ENCODE data around the gene NTM.

NTM gene

GRCh38 chr11:131841925-131842635 is 471.7 kb downstream of the NTM start:
- no peak for TF ChIP-seq CTCF (IDR thresholded peaks at IDR 0.05; ENCODE audit: low read depth, low read length)
- Histone ChIP-seq H3K4me1 (no peaks in the 10 kb centered on the region), H3K4me3 (ENCODE audit: low read depth, low read length) (no peak overlapping the region), H3K27me3 (no peaks in the 10 kb centered on the region), H3K36me3 (no peaks in the 10 kb centered on the region), H3K9me3 (no peaks in the 10 kb centered on the region)
- DNase-seq, result no peak

GRCh38 chr11:131845255-131845654 is 474.8 kb downstream of the NTM start:
- Histone ChIP-seq H3K4me3 (ENCODE audit: low read depth, low read length) (no peak overlapping the region), H3K36me3 (no peaks in the 10 kb centered on the region), H3K9me3 (no peaks in the 10 kb centered on the region), H3K4me1 (no peaks in the 10 kb centered on the region), H3K27me3 (no peaks in the 10 kb centered on the region)
- DNase-seq, result no peak
- no peak for TF ChIP-seq CTCF (IDR thresholded peaks at IDR 0.05; ENCODE audit: low read depth, low read length)

GRCh38 chr11:131849485-131849884 is 479.1 kb downstream of the NTM start:
- no peak for DNase-seq
- H3K36me3 ChIP-seq, result no peaks in the 10 kb centered on the region
- no peak overlapping the region for H3K4me3 ChIP-seq (ENCODE audit: low read depth, low read length)
- no peak for TF ChIP-seq CTCF (IDR thresholded peaks at IDR 0.05; ENCODE audit: low read depth, low read length)
- no peaks in the 10 kb centered on the region for H3K9me3 ChIP-seq
- no peaks in the 10 kb centered on the region for H3K27me3 ChIP-seq
- H3K4me1 ChIP-seq, result no peaks in the 10 kb centered on the region

GRCh38 chr11:131850507-131850906 is 480.1 kb downstream of the NTM start:
- no peak for DNase-seq
- Histone ChIP-seq H3K9me3 (no peaks in the 10 kb centered on the region), H3K4me1 (no peaks in the 10 kb centered on the region), H3K27me3 (no peaks in the 10 kb centered on the region), H3K4me3 (ENCODE audit: low read depth, low read length) (no peak overlapping the region), H3K36me3 (no peaks in the 10 kb centered on the region)
- TF ChIP-seq CTCF (IDR thresholded peaks at IDR 0.05; ENCODE audit: low read depth, low read length), result no peak

GRCh38 chr11:131851964-131852755 is 481.7 kb downstream of the NTM start:
- Histone ChIP-seq H3K9me3 (no peaks in the 10 kb centered on the region), H3K4me1 (no peaks in the 10 kb centered on the region), H3K4me3 (ENCODE audit: low read depth, low read length) (no peak overlapping the region), H3K27me3 (no peaks in the 10 kb centered on the region), H3K36me3 (no peaks in the 10 kb centered on the region)
- no peak for TF ChIP-seq CTCF (IDR thresholded peaks at IDR 0.05; ENCODE audit: low read depth, low read length)
- no peak for DNase-seq

- DNase-seq, result no peak
- H3K27me3 ChIP-seq, result no peaks in the 10 kb centered on the region
- H3K9me3 ChIP-seq, result no peaks in the 10 kb centered on the region
- TF ChIP-seq CTCF (IDR thresholded peaks at IDR 0.05; ENCODE audit: low read depth, low read length), result no peak
- no peaks in the 10 kb centered on the region for H3K36me3 ChIP-seq
- H3K4me3 ChIP-seq (ENCODE audit: low read depth, low read length), result no peak overlapping the region
- H3K4me1 ChIP-seq, result no peaks in the 10 kb centered on the region
Measured at GRCh38 chr11:131852757-131853156, 482.3 kb downstream of the NTM start.

Data from BE2C (cell line).